ENCODE results near the gene MAGEF1.

The MAGEF1 gene

GRCh38 chr3:184662187-184662586 is 49.7 kb downstream of the MAGEF1 start:
- peaks cover 3% of the 10 kb centered on the region for H3K27me3 Mint-ChIP-seq
- H3K27ac Mint-ChIP-seq, result no peak overlapping the region
- DNase-seq, result no peak

DNA sequence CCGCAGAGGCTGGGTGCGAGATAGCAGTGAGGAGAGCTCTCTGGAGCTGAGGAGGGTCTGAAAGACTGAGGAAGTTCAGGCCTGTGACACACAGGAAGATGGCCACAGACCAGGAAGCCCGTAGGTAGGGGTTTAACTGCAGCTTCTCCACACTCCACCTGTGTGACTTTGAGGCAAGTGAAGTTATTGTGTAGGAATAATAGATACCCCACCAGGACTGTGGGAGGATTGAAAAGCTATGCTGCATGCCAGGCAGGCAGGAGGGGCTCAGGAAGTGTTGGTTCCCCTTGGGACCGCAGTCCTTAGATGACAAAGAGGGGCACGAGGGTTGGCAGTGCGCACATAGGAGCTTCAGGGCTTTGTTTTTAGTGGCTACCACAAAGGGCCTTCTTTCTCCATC is 50.9 kb downstream of the MAGEF1 start:
- no peak overlapping the region for H3K4me3 Mint-ChIP-seq
- H3K4me1 Mint-ChIP-seq (ENCODE audit: low read depth), result peaks cover 10% of the 10 kb centered on the region
- no peaks in the 10 kb centered on the region for H3K36me3 Mint-ChIP-seq (ENCODE audit: low read depth)
- H3K27ac Mint-ChIP-seq, result no peak overlapping the region
- no peaks in the 10 kb centered on the region for H3K9me3 Mint-ChIP-seq
- DNase-seq, result no peak
- no peaks in the 10 kb centered on the region for H3K27me3 Mint-ChIP-seq

More at GRCh38 chr3:184662187-184662586, 49.7 kb downstream of the MAGEF1 start:
- H3K4me1 Mint-ChIP-seq (ENCODE audit: low read depth), result peaks cover 6% of the 10 kb centered on the region
- H3K9me3 Mint-ChIP-seq, result no peaks in the 10 kb centered on the region
- H3K36me3 Mint-ChIP-seq (ENCODE audit: low read depth), result no peaks in the 10 kb centered on the region
- H3K4me3 Mint-ChIP-seq, result no peak overlapping the region
